GM21528 (cell line): ENCODE results near the gene PIAS1.
"Not testable (repeated sequence)": the region's sequence is repeated elsewhere in the genome, so short reads cannot be mapped to it uniquely, and the experiment has no call there.

Experiments
- ATAC-seq: cut with Tn5 transposase; IDR thresholded peaks from one replicate; pipeline ENCODE4 v1.9.1; 2021; ENCODE audit warnings: mild to moderate bottlenecking, moderate library complexity; ENCODE audit not compliant: unreplicated experiment, low FRiP score

PIAS1 gene

GRCh38 chr15:68172037-68172436 lies 117.9 kb downstream of the PIAS1 start:
- not testable (repeated sequence) for ATAC-seq

GRCh38 chr15:68173119-68173518 lies 119.0 kb downstream of the PIAS1 start:
- ATAC-seq, result no peak

- ATAC-seq, result no peak
Observed at GRCh38 chr15:68175526-68175925, 121.4 kb downstream of the PIAS1 start.

GRCh38 chr15:68176601-68177000 lies 122.5 kb downstream of the PIAS1 start:
- no peak for ATAC-seq

GRCh38 chr15:68177742-68178141 lies 123.6 kb downstream of the PIAS1 start:
- no peak for ATAC-seq

- ATAC-seq, result no peak
Observed at GRCh38 chr15:68183616-68184315, 129.7 kb downstream of the PIAS1 start.

GRCh38 chr15:68184616-68185480 lies 130.7 kb downstream of the PIAS1 start:
- no peak for ATAC-seq

GRCh38 chr15:68186671-68187397 lies 132.7 kb downstream of the PIAS1 start:
- no peak for ATAC-seq

GRCh38 chr15:68187559-68187958 lies 133.4 kb downstream of the PIAS1 start:
- ATAC-seq, result no peak

- no peak for ATAC-seq
Observed at GRCh38 chr15:68188647-68189046, 134.5 kb downstream of the PIAS1 start.

GRCh38 chr15:68190048-68190447 lies 135.9 kb downstream of the PIAS1 start:
- ATAC-seq, result no peak

GRCh38 chr15:68191555-68191954 lies 137.4 kb downstream of the PIAS1 start:
- ATAC-seq, result no peak

GRCh38 chr15:68192117-68192516 lies 138.0 kb downstream of the PIAS1 start:
- no peak for ATAC-seq

GRCh38 chr15:68192804-68193486 lies 138.8 kb downstream of the PIAS1 start:
- ATAC-seq, result no peak

GRCh38 chr15:68195336-68196112 lies 141.4 kb downstream of the PIAS1 start:
- no peak for ATAC-seq

- ATAC-seq, result no peak
Observed at GRCh38 chr15:68196445-68197169, 142.5 kb downstream of the PIAS1 start.

- ATAC-seq, result no peak
Observed at GRCh38 chr15:68197170-68197492, 143.0 kb downstream of the PIAS1 start.

- ATAC-seq, result no peak
Observed at GRCh38 chr15:68197661-68198437, 143.7 kb downstream of the PIAS1 start.

- ATAC-seq, result no peak
Observed at GRCh38 chr15:68199340-68199739, 145.2 kb downstream of the PIAS1 start.
